GM12878 (cell line): Measurements from ENCODE around the gene LINC00632. TPM values are rescaled to one million over a fixed set of nuclear protein-coding genes. Genes with fewer than 3 reads are reported as not detected.
"Not testable (repeated sequence)": the region's sequence is repeated elsewhere in the genome, so short reads cannot be mapped to it uniquely, and the experiment has no call there.

Experiments used
- ATAC-seq: fragments of 200-7000 bp; cut with Tn5 transposase; 3 replicates; pipeline ENCODE4 v1.9.1; 2020; ENCODE audit warnings: mild to moderate bottlenecking, moderate library complexity
- BruUV-seq: library from RNA; stranded (reverse); fragments of 400-500 nt; replicated peaks from 2 replicates; lab custom pipeline; 2021; lab: Mats Ljungman, UMichigan
- CTCF ChIA-PET: fragments of 300-600 bp; sonication (Branson Sonifier 250); formaldehyde crosslinking; extraction: SDS; loops from one replicate; lab custom pipeline; 2021; ENCODE audit warnings: inconsistent platforms; lab: Yijun Ruan, JAX
- POLR2A ChIA-PET: fragments of 350-600 bp; formaldehyde crosslinking; extraction: SDS; loops from one replicate; lab custom pipeline; 2021; ENCODE audit warnings: inconsistent platforms; lab: Charles Lee
- RAD21 ChIA-PET: fragments of 300-600 bp; sonication (Branson Sonifier 250); formaldehyde crosslinking; loops from one replicate; lab custom pipeline; 2023; ENCODE audit warnings: antibody characterized with exemption; ENCODE audit not compliant: unreplicated experiment; lab: Charles Lee
- SMC1A ChIA-PET: fragments of 300-600 bp; sonication (Branson Sonifier 250); formaldehyde crosslinking; loops from one replicate; lab custom pipeline; 2023; ENCODE audit not compliant: unreplicated experiment, uncharacterized antibody; lab: Charles Lee
- DNase-seq: peaks from one replicate; pipeline ENCODE4 v3.0.0-alpha.2; 2011; ENCODE audit warnings: low read depth, low spot score
- FAIRE-seq: peaks from 3 replicates; lab custom pipeline; 2011; peaks lifted over from hg19 to GRCh38; lab: Jason Lieb, UNC
- H2AFZ ChIP-seq: 2 replicates; pipeline ENCODE4 v1.6.0; 2011; ENCODE audit warnings: low read depth, low read length, control low read depth; ENCODE audit not compliant: control insufficient read depth
- H3K27ac ChIP-seq: 2 replicates; pipeline ENCODE4 v1.5.1; 2011; ENCODE audit warnings: control low read depth; ENCODE audit not compliant: control insufficient read depth, insufficient read depth
- H3K27me3 ChIP-seq, 2 experiments: replicated peaks in 1 of 2; 2 replicates each; pipeline versions ENCODE4 v1.6.0 to v1.6.1; 2011; ENCODE audit warnings: low read length in 1 of 2; ENCODE audit not compliant: control insufficient read depth in 2 of 2, insufficient read depth in 2 of 2
- H3K36me3 ChIP-seq, 2 experiments: 2 replicates each; pipeline ENCODE4 v1.5.1; 2011; ENCODE audit warnings: low read length in 1 of 2; ENCODE audit not compliant: control insufficient read depth in 2 of 2, insufficient read depth in 2 of 2
- H3K4me1 ChIP-seq: 2 replicates; pipeline ENCODE4 v1.6.1; 2011; ENCODE audit warnings: mild to moderate bottlenecking, low read length, moderate library complexity, mixed read lengths; ENCODE audit not compliant: control insufficient read depth, insufficient read depth
- H3K4me2 ChIP-seq: 2 replicates; pipeline ENCODE4 v1.6.0; 2011; ENCODE audit warnings: control low read depth; ENCODE audit not compliant: control insufficient read depth, insufficient read depth
- H3K4me3 ChIP-seq: fragments of 200-600 bp; sonication (generic); 2 replicates; pipeline ENCODE4 v1.5.1; 2016
- H3K79me2 ChIP-seq: 2 replicates; pipeline ENCODE4 v1.6.0; 2011; ENCODE audit warnings: low read length; ENCODE audit not compliant: control insufficient read depth, insufficient read depth
- H3K9ac ChIP-seq: 2 replicates; pipeline ENCODE4 v1.8.0; 2011; ENCODE audit warnings: low read length, control low read depth, mixed read lengths; ENCODE audit not compliant: control insufficient read depth, insufficient read depth
- H3K9me3 ChIP-seq: replicated peaks from 3 replicates; pipeline ENCODE4 v1.5.1; 2011; ENCODE audit warnings: mild to moderate bottlenecking, low read length; ENCODE audit not compliant: control insufficient read depth, insufficient read depth
- H4K20me1 ChIP-seq: 2 replicates; pipeline ENCODE4 v1.6.0; 2011; ENCODE audit not compliant: control insufficient read depth, insufficient read depth
- KLF5 ChIP-seq: fragments of 450-650 bp; IDR thresholded peaks from 2 replicates; pipeline ENCODE4 v1.6.1; 2014; ENCODE audit warnings: mild to moderate bottlenecking; ENCODE audit not compliant: partially characterized antibody
- POLR2AphosphoS5 ChIP-seq: IDR thresholded peaks from 2 replicates; pipeline ENCODE4 v1.6.1; 2011; ENCODE audit warnings: mild to moderate bottlenecking, low read length, inconsistent platforms
- SUPT20H ChIP-seq: IDR thresholded peaks from 2 replicates; pipeline ENCODE4 v1.6.1; 2011; ENCODE audit warnings: low read depth, mild to moderate bottlenecking, low read length, moderate library complexity, borderline replicate concordance; ENCODE audit not compliant: control insufficient read depth
- TBL1XR1 ChIP-seq: IDR thresholded peaks from 2 replicates; pipeline ENCODE4 v1.6.1; 2012; ENCODE audit warnings: low read depth, low read length, improper control_type of control experiment
- ZBTB4 ChIP-seq: fragments of 450-650 bp; formaldehyde crosslinking; IDR thresholded peaks from 2 replicates; pipeline ENCODE4 v1.4.0; 2022; ENCODE audit warnings: mild to moderate bottlenecking, moderate library complexity
- WGBS: methylation state at CpG from one replicate; pipeline ENCODE4 v1.1.6; 2016; ENCODE audit warnings: low lambda C conversion rate; ENCODE audit not compliant: insufficient replicate concordance, insufficient coverage; ENCODE audit errors: missing lambda C conversion rate; 5-methylcytosine and 5-hydroxymethylcytosine counted together
- in situ Hi-C: fragments of 300-500 bp; cut with MboI; formaldehyde crosslinking; loops from 9 replicates; pipeline ENCODE4 v1.14.3; 2018; ENCODE audit warnings: mixed read lengths
- intact Hi-C: fragments of 100-400 bp; cut with micrococcal nuclease; formaldehyde crosslinking; loops from one replicate; pipeline ENCODE4 v1.14.2; 2022; ENCODE audit not compliant: unreplicated experiment
- polyA plus RNA-seq, 11 experiments: library from polyadenylated mRNA; depleted of rRNA in 4 of 11; unstranded in 6 of 11; stranded (reverse) in 5 of 11; fragments of >200 nt; fragmentation: Nextera tagmentation in 4 of 11; fragmentation: Illumina TruSeq in 1 of 11; extraction: Ambion mirVana in 4 of 11; extraction: Trizol in 1 of 11; gene quantifications; 1 replicate in 1 of 11; 2 replicates in 10 of 11; pipeline versions ENCODE4 v1.2.1 to v1.2.3, GENCODE V29; 2011 to 2016; ENCODE audit warnings: inconsistent platforms in 2 of 11, missing spikeins in 2 of 11, low read depth in 1 of 11
- total RNA-seq, 4 experiments: library from RNA; depleted of rRNA in 3 of 4; stranded (reverse); fragments of >200 nt in 3 of 4; fragmentation: Illumina TruSeq in 1 of 4; extraction: Trizol in 1 of 4; gene quantifications; 2 replicates each; pipeline versions ENCODE4 v1.2.1 to v1.2.3, GENCODE V29; 2013 to 2021

Gene LINC00632
- total and polyA plus RNA-seq, 10 of the 15 experiments (the other 5 are each of a cell fraction or from before 2014, with no cell fraction given) = 0.26 to 0.50 TPM; not detected in 8

- TF ChIP-seq ZBTB4 (no peak), KLF5 (no peak), TBL1XR1 (no peak)
These were observed 36.5 kb upstream of the LINC00632 start (continued) for GRCh38 chrX:140672840-140673731.

GRCh38 chrX:140687706-140688105, 21.9 kb upstream of the LINC00632 start:
- H4K20me1 ChIP-seq = no peaks in the 10 kb centered on the region
- POLR2A ChIA-PET = no interaction called here
- no peak for TF ChIP-seq SUPT20H
- no peak for TF ChIP-seq POLR2AphosphoS5
- DNase-seq (no peak), FAIRE-seq (no peak), ATAC-seq (no peak)
- no peaks in the 10 kb centered on the region for H3K9me3 ChIP-seq
- H3K4me3 ChIP-seq = no peak overlapping the region
- H3K36me3 ChIP-seq = no peaks in the 10 kb centered on the region
- no TSS peak for BruUV-seq
- WGBS = 33% methylated on average over 5 of the region's 5 CpGs
- no peak overlapping the region for H2AFZ ChIP-seq
- CTCF ChIA-PET = no interaction called here
- no peaks in the 10 kb centered on the region for H3K79me2 ChIP-seq
- H3K4me2 ChIP-seq = no peak overlapping the region
- RAD21 ChIA-PET = no interaction called here
- SMC1A ChIA-PET = no interaction called here
- H3K4me1 ChIP-seq = no peaks in the 10 kb centered on the region
- in situ Hi-C loops (no loop called here), intact Hi-C loops (no loop called here)
- H3K9ac ChIP-seq = no peak overlapping the region
- no peaks in the 10 kb centered on the region for H3K27me3 ChIP-seq
- no peak overlapping the region for H3K27ac ChIP-seq

GRCh38 chrX:140691596-140691995, 18.0 kb upstream of the LINC00632 start:
- BruUV-seq, H3K27ac ChIP-seq, SMC1A ChIA-PET, H2AFZ ChIP-seq, in situ Hi-C loops, H3K79me2 ChIP-seq, H3K4me3 ChIP-seq, H3K9me3 ChIP-seq, intact Hi-C loops, H3K36me3 ChIP-seq, H3K27me3 ChIP-seq, FAIRE-seq, RAD21 ChIA-PET, H3K4me1 ChIP-seq, H3K4me2 ChIP-seq, H4K20me1 ChIP-seq, ATAC-seq, DNase-seq, H3K9ac ChIP-seq: not testable (repeated sequence)
- POLR2A ChIA-PET = interaction anchor here (0.5 kb wide), 1 partner anchor 18 kb away, joined by 3 read pairs; the partner anchor contains the start of gene LINC00632
- 63% methylated on average over 4 of the region's 4 CpGs for WGBS
- CTCF ChIA-PET = interaction anchor here (1.2 kb wide), 1 partner anchor 9 kb away, joined by 4 read pairs; no protein-coding TSS in a partner anchor
